DND-41 (cell line): ENCODE results near the gene RASD2.

Experiments
- ATAC-seq: fragments of 200-7000 bp; cut with Tn5 transposase; 3 replicates; pipeline ENCODE4 v1.9.1; 2021; ENCODE audit warnings: low read depth; ENCODE audit not compliant: insufficient read depth
- DNase-seq: peaks from one replicate; pipeline ENCODE4 v3.0.0-alpha.2; 2020
- H2AFZ ChIP-seq: 2 replicates; pipeline ENCODE4 v1.6.0; 2012; ENCODE audit warnings: low read depth, low read length
- H3K27ac ChIP-seq: 2 replicates; pipeline ENCODE4 v1.5.1; 2012; ENCODE audit warnings: low read length, inconsistent platforms
- H3K27me3 ChIP-seq: fragments of 200-600 bp; sonication (generic); 2 replicates; pipeline ENCODE4 v1.6.0; 2012; ENCODE audit warnings: low read length, mild to moderate bottlenecking, inconsistent platforms; ENCODE audit not compliant: insufficient read depth, poor library complexity
- H3K36me3 ChIP-seq: 2 replicates; pipeline ENCODE4 v1.5.1; 2012; ENCODE audit warnings: low read length, inconsistent platforms; ENCODE audit not compliant: insufficient read depth
- H3K4me1 ChIP-seq: 2 replicates; pipeline ENCODE4 v1.5.1; 2012; ENCODE audit warnings: mild to moderate bottlenecking, low read length; ENCODE audit not compliant: insufficient read depth
- H3K4me2 ChIP-seq: 2 replicates; pipeline ENCODE4 v1.6.0; 2012; ENCODE audit warnings: mild to moderate bottlenecking, moderate library complexity, low read length, inconsistent platforms; ENCODE audit not compliant: insufficient read depth
- H3K4me3 ChIP-seq, 2 experiments: fragments of 200-600 bp in 1 of 2; shearing (Covaris generic) in 1 of 2; 2 replicates each; pipeline ENCODE4 v1.5.1; 2012 to 2016; ENCODE audit warnings: inconsistent platforms in 2 of 2, low read length in 2 of 2, mild to moderate bottlenecking in 2 of 2, low read depth in 1 of 2, moderate library complexity in 1 of 2
- H3K79me2 ChIP-seq: 2 replicates; pipeline ENCODE4 v1.6.0; 2012; ENCODE audit warnings: low read length, inconsistent platforms; ENCODE audit not compliant: insufficient read depth
- H3K9ac ChIP-seq: 2 replicates; pipeline ENCODE4 v1.6.0; 2012; ENCODE audit warnings: low read depth, mild to moderate bottlenecking, inconsistent platforms, low read length, moderate library complexity
- H3K9me3 ChIP-seq: 2 replicates; pipeline ENCODE4 v1.5.1; 2012; ENCODE audit warnings: low read length, moderate library complexity, mild to moderate bottlenecking, inconsistent platforms; ENCODE audit not compliant: insufficient read depth, severe bottlenecking
- H4K20me1 ChIP-seq: 2 replicates; pipeline ENCODE4 v1.6.0; 2012; ENCODE audit warnings: low read length; ENCODE audit not compliant: insufficient read depth
- EZH2 ChIP-seq: IDR thresholded peaks from 3 replicates; pipeline ENCODE4 v1.6.1; 2012; ENCODE audit warnings: borderline replicate concordance, low read depth, mild to moderate bottlenecking, moderate library complexity, low read length, inconsistent platforms; ENCODE audit not compliant: severe bottlenecking
- TF ChIP-seq, protein P1 (sequence below): IDR thresholded peaks from 2 replicates; pipeline ENCODE4 v1.5.1; 2012; ENCODE audit warnings: borderline replicate concordance, low read length, moderate library complexity, mild to moderate bottlenecking; ENCODE audit not compliant: poor library complexity, severe bottlenecking; ENCODE audit errors: extremely low read depth

RASD2 gene

DNA sequence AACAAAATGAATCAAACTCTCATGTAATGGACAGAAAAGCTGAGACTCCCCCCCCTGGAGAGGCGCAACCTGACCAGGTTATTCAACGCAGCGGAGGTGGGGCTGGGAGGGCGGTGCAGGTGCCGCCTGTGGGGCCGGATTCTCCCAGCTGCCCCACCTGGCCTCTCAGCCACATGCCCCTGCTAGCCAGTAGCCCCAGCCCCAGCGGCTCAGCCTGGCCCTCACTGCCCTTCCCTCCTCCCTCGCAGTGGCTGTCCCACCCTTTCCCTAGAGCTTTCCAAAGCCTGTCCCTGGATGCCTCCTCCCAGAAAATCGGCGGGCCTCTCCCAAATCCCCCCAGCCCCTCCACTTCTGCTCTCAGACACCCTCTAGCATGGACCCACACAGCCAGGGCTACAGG, 31.2 kb upstream of the RASD2 start:
- no peaks in the 10 kb centered on the region for H3K9me3 ChIP-seq
- H2AFZ ChIP-seq = no peak overlapping the region
- no peaks in the 10 kb centered on the region for H3K79me2 ChIP-seq
- DNase-seq (no peak), ATAC-seq (no peak)
- no peaks in the 10 kb centered on the region for H3K4me1 ChIP-seq
- no peaks in the 10 kb centered on the region for H3K36me3 ChIP-seq
- no peaks in the 10 kb centered on the region for H4K20me1 ChIP-seq
- no peak overlapping the region for H3K9ac ChIP-seq
- no peak overlapping the region for H3K27ac ChIP-seq
- H3K27me3 ChIP-seq = peaks cover 5% of the 10 kb centered on the region
- no peak overlapping the region for H3K4me2 ChIP-seq
- TF ChIP-seq EZH2 = no peak
- TF ChIP-seq, protein P1, sequence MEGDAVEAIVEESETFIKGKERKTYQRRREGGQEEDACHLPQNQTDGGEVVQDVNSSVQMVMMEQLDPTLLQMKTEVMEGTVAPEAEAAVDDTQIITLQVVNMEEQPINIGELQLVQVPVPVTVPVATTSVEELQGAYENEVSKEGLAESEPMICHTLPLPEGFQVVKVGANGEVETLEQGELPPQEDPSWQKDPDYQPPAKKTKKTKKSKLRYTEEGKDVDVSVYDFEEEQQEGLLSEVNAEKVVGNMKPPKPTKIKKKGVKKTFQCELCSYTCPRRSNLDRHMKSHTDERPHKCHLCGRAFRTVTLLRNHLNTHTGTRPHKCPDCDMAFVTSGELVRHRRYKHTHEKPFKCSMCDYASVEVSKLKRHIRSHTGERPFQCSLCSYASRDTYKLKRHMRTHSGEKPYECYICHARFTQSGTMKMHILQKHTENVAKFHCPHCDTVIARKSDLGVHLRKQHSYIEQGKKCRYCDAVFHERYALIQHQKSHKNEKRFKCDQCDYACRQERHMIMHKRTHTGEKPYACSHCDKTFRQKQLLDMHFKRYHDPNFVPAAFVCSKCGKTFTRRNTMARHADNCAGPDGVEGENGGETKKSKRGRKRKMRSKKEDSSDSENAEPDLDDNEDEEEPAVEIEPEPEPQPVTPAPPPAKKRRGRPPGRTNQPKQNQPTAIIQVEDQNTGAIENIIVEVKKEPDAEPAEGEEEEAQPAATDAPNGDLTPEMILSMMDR = no peak
- H3K4me3 ChIP-seq = no peak overlapping the region

DNA sequence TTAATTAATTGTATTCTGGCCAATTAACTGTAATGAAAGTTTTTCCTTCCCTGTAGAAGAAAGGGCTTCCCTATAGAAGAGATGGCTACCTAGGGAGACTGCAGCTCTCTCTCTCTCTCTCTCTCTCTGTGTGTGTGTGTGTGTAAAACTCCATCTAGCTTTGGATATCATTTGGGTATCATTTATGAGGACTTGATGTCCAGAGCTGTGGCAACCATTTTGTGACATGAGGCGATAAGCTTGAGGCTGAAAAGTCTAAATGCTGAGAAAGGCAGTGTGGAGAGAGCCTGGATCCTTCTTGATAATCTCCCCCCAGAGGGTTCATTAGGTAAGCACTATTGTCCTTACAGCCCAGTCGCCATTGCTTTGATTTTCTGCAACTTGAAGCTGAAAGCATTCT, 30.7 kb upstream of the RASD2 start:
- no peaks in the 10 kb centered on the region for H3K79me2 ChIP-seq
- H3K4me2 ChIP-seq = no peak overlapping the region
- H3K27ac ChIP-seq = no peak overlapping the region
- H2AFZ ChIP-seq = no peak overlapping the region
- H3K4me1 ChIP-seq = no peaks in the 10 kb centered on the region
- peaks cover 5% of the 10 kb centered on the region for H3K27me3 ChIP-seq
- ATAC-seq (no peak), DNase-seq (no peak)
- H3K36me3 ChIP-seq = no peaks in the 10 kb centered on the region
- no peak overlapping the region for H3K9ac ChIP-seq
- TF ChIP-seq EZH2 = no peak
- no peaks in the 10 kb centered on the region for H3K9me3 ChIP-seq
- H3K4me3 ChIP-seq = no peak overlapping the region
- H4K20me1 ChIP-seq = no peaks in the 10 kb centered on the region

DNA sequence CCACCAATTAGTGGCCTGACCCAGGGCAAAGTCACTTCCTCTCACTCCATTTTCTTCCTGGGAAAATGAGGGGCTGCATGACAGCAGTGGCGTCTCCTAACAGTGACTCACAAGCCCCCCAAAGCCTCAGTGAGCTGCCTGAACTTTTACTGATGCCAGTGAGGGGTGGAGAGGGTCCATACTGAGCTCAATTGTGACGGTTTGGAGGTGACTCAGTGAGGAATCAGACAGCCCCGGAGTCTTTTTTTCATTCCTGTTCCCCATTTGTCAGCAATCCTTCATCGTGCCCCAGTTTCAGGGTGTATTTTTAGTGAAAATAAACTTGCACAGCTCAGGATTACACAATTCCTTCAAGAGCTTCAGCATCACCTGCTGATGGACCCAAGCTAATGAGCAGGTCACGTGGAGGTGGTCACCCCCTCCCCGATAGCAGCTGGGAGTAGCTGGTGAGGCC, 30.1 kb upstream of the RASD2 start:
- TF ChIP-seq, protein P1 = no peak
- TF ChIP-seq EZH2 = no peak
- Histone ChIP-seq H3K4me3 (no peak overlapping the region), H3K27ac (no peak overlapping the region), H4K20me1 (no peaks in the 10 kb centered on the region), H3K36me3 (no peaks in the 10 kb centered on the region), H2AFZ (no peak overlapping the region), H3K4me2 (no peak overlapping the region), H3K9me3 (no peaks in the 10 kb centered on the region), H3K79me2 (no peaks in the 10 kb centered on the region), H3K27me3 (peaks cover 5% of the 10 kb centered on the region), H3K4me1 (no peaks in the 10 kb centered on the region), H3K9ac (no peak overlapping the region)
- no peak for DNase-seq
- ATAC-seq = no peak

DNA sequence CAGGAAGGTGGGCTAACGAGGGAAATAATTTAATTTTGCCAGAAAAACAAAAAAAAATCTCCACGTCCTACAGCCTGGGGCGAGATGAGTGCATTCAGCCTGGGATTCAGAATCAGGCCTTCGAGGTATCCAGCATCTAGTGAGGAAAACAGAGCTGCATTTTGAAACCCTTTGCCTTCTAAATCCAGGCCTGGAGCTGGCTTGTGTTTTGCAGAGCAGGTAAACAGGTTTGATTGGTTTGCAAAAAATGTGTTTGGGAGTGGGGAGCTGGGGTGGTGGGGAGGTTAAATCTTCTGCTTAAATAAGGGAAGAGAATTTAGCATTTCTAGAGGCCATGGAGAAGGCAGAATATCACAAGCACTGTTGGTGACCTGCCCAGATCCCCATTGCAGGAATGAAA, 29.7 kb upstream of the RASD2 start:
- H3K27ac ChIP-seq = no peak overlapping the region
- no peak overlapping the region for H3K4me3 ChIP-seq
- H3K36me3 ChIP-seq = no peaks in the 10 kb centered on the region
- H4K20me1 ChIP-seq = no peaks in the 10 kb centered on the region
- TF ChIP-seq EZH2 = no peak
- TF ChIP-seq, protein P1 = no peak
- no peaks in the 10 kb centered on the region for H3K9me3 ChIP-seq
- no peaks in the 10 kb centered on the region for H3K79me2 ChIP-seq
- H3K4me1 ChIP-seq = no peaks in the 10 kb centered on the region
- peaks cover 5% of the 10 kb centered on the region for H3K27me3 ChIP-seq
- no peak for ATAC-seq
- no peak overlapping the region for H3K9ac ChIP-seq
- H3K4me2 ChIP-seq = no peak overlapping the region
- H2AFZ ChIP-seq = no peak overlapping the region
- DNase-seq = no peak
